Transverse colon (tissue), 3 donors: ENCODE data around the gene VPS52.

Experiments used
- POLR2A ChIP-seq: fragments of 450-650 bp; IDR thresholded peaks from one replicate; pipeline ENCODE4 v1.6.1; 2016; ENCODE audit warnings: antibody characterized with exemption, mild to moderate bottlenecking, moderate library complexity
- TF ChIP-seq, protein P1 (sequence below), 5 experiments: fragments of 200-600 bp in 3 of 5; fragments of 450-650 bp in 2 of 5; sonication (generic) in 3 of 5; IDR thresholded peaks; 1 replicate in 2 of 5; 2 replicates in 3 of 5; pipeline ENCODE4 v1.5.1; 2016 to 2017; ENCODE audit warnings: antibody characterized with exemption in 5 of 5, inconsistent platforms in 3 of 5, mild to moderate bottlenecking in 2 of 5, moderate library complexity in 1 of 5

DNA sequence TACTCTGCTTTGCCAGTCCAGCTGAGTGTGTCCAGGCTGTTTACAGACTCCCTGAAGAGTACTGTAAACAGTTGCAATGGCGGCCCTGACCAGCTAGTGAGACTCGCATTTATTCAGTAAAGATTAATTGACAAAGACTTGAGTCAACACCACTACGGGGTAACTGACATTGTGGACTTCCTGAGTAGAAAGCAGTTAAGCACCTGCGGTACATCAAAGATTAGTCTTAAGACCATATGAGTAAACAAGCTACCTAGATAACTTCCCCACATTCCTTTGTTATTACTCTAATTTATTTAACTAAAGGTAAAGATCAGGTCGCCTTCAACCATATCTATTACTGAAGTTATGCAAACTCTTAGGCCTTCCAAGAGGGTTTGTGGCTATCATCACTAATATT is 12.6 kb downstream of the VPS52 start:
- TF ChIP-seq, protein P1, sequence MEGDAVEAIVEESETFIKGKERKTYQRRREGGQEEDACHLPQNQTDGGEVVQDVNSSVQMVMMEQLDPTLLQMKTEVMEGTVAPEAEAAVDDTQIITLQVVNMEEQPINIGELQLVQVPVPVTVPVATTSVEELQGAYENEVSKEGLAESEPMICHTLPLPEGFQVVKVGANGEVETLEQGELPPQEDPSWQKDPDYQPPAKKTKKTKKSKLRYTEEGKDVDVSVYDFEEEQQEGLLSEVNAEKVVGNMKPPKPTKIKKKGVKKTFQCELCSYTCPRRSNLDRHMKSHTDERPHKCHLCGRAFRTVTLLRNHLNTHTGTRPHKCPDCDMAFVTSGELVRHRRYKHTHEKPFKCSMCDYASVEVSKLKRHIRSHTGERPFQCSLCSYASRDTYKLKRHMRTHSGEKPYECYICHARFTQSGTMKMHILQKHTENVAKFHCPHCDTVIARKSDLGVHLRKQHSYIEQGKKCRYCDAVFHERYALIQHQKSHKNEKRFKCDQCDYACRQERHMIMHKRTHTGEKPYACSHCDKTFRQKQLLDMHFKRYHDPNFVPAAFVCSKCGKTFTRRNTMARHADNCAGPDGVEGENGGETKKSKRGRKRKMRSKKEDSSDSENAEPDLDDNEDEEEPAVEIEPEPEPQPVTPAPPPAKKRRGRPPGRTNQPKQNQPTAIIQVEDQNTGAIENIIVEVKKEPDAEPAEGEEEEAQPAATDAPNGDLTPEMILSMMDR (IDR thresholded peaks at IDR 0.05) = no peak
- no peak for TF ChIP-seq POLR2A
